HEK293T (cell line): Measurements from ENCODE around the gene SETD1B.

ENCODE experiments used
- ARNT ChIP-seq: fragments of 450-650 bp; IDR thresholded peaks from 2 replicates; pipeline ENCODE4 v1.6.1; 2017; ENCODE audit warnings: mild to moderate bottlenecking
- BHLHE40 ChIP-seq: fragments of 450-650 bp; IDR thresholded peaks from 2 replicates; pipeline ENCODE4 v1.6.1; 2016; ENCODE audit warnings: mild to moderate bottlenecking, moderate library complexity, borderline replicate concordance
- CTBP1 ChIP-seq: fragments of 450-650 bp; IDR thresholded peaks from 2 replicates; pipeline ENCODE4 v1.6.1; 2016; ENCODE audit warnings: borderline replicate concordance
- ELF4 ChIP-seq: fragments of 450-650 bp; IDR thresholded peaks from 2 replicates; pipeline ENCODE4 v1.6.1; 2017; ENCODE audit warnings: antibody characterized with exemption
- FOXK2 ChIP-seq: fragments of 450-650 bp; IDR thresholded peaks from 2 replicates; pipeline ENCODE4 v1.6.1; 2016; ENCODE audit warnings: mild to moderate bottlenecking
- FOXM1 ChIP-seq: fragments of 450-650 bp; IDR thresholded peaks from 2 replicates; pipeline ENCODE4 v1.6.1; 2017; ENCODE audit warnings: mild to moderate bottlenecking, borderline replicate concordance
- HDGF ChIP-seq: fragments of 450-650 bp; IDR thresholded peaks from 2 replicates; pipeline ENCODE4 v1.6.1; 2017; ENCODE audit warnings: antibody characterized with exemption, borderline replicate concordance
- L3MBTL2 ChIP-seq: fragments of 450-650 bp; conservative IDR thresholded peaks from 2 replicates; pipeline ENCODE4 v1.6.1; 2016; ENCODE audit warnings: mild to moderate bottlenecking
- LEF1 ChIP-seq: fragments of 450-650 bp; IDR thresholded peaks from 2 replicates; pipeline ENCODE4 v1.6.1; 2017; ENCODE audit warnings: mild to moderate bottlenecking, borderline replicate concordance
- NFRKB ChIP-seq: fragments of 450-650 bp; IDR thresholded peaks from 2 replicates; pipeline ENCODE4 v1.6.1; 2016; ENCODE audit warnings: mild to moderate bottlenecking, moderate library complexity
- PKNOX1 ChIP-seq: fragments of 450-650 bp; IDR thresholded peaks from 2 replicates; pipeline ENCODE4 v1.6.1; 2016
- SP1 ChIP-seq: fragments of 450-650 bp; IDR thresholded peaks from 2 replicates; pipeline ENCODE4 v1.6.1; 2017
- SUZ12 ChIP-seq: fragments of 450-650 bp; IDR thresholded peaks from 2 replicates; pipeline ENCODE4 v1.6.1; 2016; ENCODE audit warnings: mild to moderate bottlenecking
- TARDBP ChIP-seq: fragments of 450-650 bp; IDR thresholded peaks from 2 replicates; pipeline ENCODE4 v1.6.1; 2016

GRCh38 chr12:121826318-121827150, 22.7 kb downstream of the SETD1B start:
- TF ChIP-seq L3MBTL2, result no peak
- no peak for TF ChIP-seq CTBP1
- TF ChIP-seq ARNT, result no peak
- TF ChIP-seq NFRKB, result no peak
- no peak for TF ChIP-seq BHLHE40
- TF ChIP-seq PKNOX1, result no peak
- no peak for TF ChIP-seq ELF4
- no peak for TF ChIP-seq FOXM1
- TF ChIP-seq SP1, result no peak
- TF ChIP-seq TARDBP, result no peak
- no peak for TF ChIP-seq SUZ12
- TF ChIP-seq HDGF, result no peak
- TF ChIP-seq LEF1, result no peak
- no peak for TF ChIP-seq FOXK2
